Neural progenitor cell (in vitro differentiated cells): ENCODE measurements around the gene VEPH1. TPM values are rescaled to one million over a fixed set of nuclear protein-coding genes. Genes with fewer than 3 reads are reported as not detected.

Source experiments
- DNase-seq: peaks from one replicate; pipeline ENCODE4 v3.0.0-alpha.2; 2016; ENCODE audit warnings: low spot score
- H2AFZ ChIP-seq: fragments of 200-600 bp; sonication (generic); replicated peaks from 2 replicates; pipeline ENCODE4 v1.6.1; 2016; ENCODE audit warnings: antibody characterized with exemption
- H3F3A ChIP-seq: fragments of 200-600 bp; sonication (generic); 2 replicates; pipeline ENCODE4 v1.6.1; 2016; ENCODE audit warnings: antibody characterized with exemption, low read depth
- H3K27ac ChIP-seq: fragments of 200-600 bp; sonication (generic); 2 replicates; pipeline ENCODE4 v1.5.1; 2016; ENCODE audit warnings: mild to moderate bottlenecking
- H3K27me3 ChIP-seq: fragments of 200-600 bp; sonication (generic); 2 replicates; pipeline ENCODE4 v1.6.1; 2016; ENCODE audit warnings: mild to moderate bottlenecking, moderate library complexity
- H3K36me3 ChIP-seq: fragments of 200-600 bp; sonication (generic); 2 replicates; pipeline ENCODE4 v1.5.1; 2016
- H3K4me1 ChIP-seq: fragments of 200-600 bp; sonication (generic); 2 replicates; pipeline ENCODE4 v1.6.1; 2016; ENCODE audit warnings: mixed run types
- H3K4me2 ChIP-seq: fragments of 200-600 bp; sonication (generic); 2 replicates; pipeline ENCODE4 v1.6.1; 2016
- H3K4me3 ChIP-seq: fragments of 200-600 bp; sonication (generic); 2 replicates; pipeline ENCODE4 v1.5.1; 2016
- H3K79me2 ChIP-seq: fragments of 200-600 bp; sonication (generic); 2 replicates; pipeline ENCODE4 v1.6.1; 2016; ENCODE audit warnings: low read depth
- H3K9ac ChIP-seq: fragments of 200-600 bp; sonication (generic); 2 replicates; pipeline ENCODE4 v1.6.1; 2016
- H3K9me3 ChIP-seq: fragments of 200-600 bp; sonication (generic); 2 replicates; pipeline ENCODE4 v1.5.1; 2016; ENCODE audit warnings: low read depth
- H4K20me1 ChIP-seq: fragments of 200-600 bp; sonication (generic); 2 replicates; pipeline ENCODE4 v1.6.1; 2016; ENCODE audit warnings: low read depth
- H3K27ac Mint-ChIP-seq: 3 replicates; pipeline ENCODE4 v1.8.0; 2021; ENCODE audit warnings: mixed read lengths
- H3K27me3 Mint-ChIP-seq: 2 replicates; pipeline ENCODE4 v1.8.0; 2022; ENCODE audit warnings: low read depth, mild to moderate bottlenecking, inconsistent platforms, moderate library complexity, mixed read lengths; ENCODE audit not compliant: insufficient read depth
- H3K36me3 Mint-ChIP-seq: 3 replicates; pipeline ENCODE4 v1.8.0; 2021; ENCODE audit warnings: mixed read lengths
- H3K4me1 Mint-ChIP-seq: 3 replicates; pipeline ENCODE4 v1.8.0; 2021; ENCODE audit warnings: mixed read lengths
- H3K4me3 Mint-ChIP-seq: 3 replicates; pipeline ENCODE4 v1.8.0; 2021; ENCODE audit warnings: mild to moderate bottlenecking, moderate library complexity, mixed read lengths
- H3K9me3 Mint-ChIP-seq: 3 replicates; pipeline ENCODE4 v1.8.0; 2020; ENCODE audit warnings: mixed read lengths
- EZH2 ChIP-seq: fragments of 200-600 bp; sonication (generic); IDR thresholded peaks from 2 replicates; pipeline ENCODE4 v1.6.1; 2017; ENCODE audit warnings: antibody characterized with exemption, mild to moderate bottlenecking, moderate library complexity
- EZH2phosphoT487 ChIP-seq: fragments of 200-600 bp; sonication (generic); IDR thresholded peaks from 2 replicates; pipeline ENCODE4 v1.6.1; 2017; ENCODE audit warnings: antibody characterized with exemption
- total RNA-seq: library from RNA; depleted of rRNA; stranded (reverse); fragments of >200 nt; gene quantifications from 2 replicates; pipeline ENCODE4 v1.2.3, GENCODE V29; 2015; ENCODE audit warnings: low replicate concordance
- TF ChIP-seq, protein P1 (sequence below): fragments of 200-600 bp; sonication (generic); IDR thresholded peaks from 2 replicates; pipeline ENCODE4 v1.5.1; 2017; ENCODE audit warnings: antibody characterized with exemption, mild to moderate bottlenecking

Gene VEPH1
- total RNA-seq, 1 donor from 2014 or later = not detected

DNA sequence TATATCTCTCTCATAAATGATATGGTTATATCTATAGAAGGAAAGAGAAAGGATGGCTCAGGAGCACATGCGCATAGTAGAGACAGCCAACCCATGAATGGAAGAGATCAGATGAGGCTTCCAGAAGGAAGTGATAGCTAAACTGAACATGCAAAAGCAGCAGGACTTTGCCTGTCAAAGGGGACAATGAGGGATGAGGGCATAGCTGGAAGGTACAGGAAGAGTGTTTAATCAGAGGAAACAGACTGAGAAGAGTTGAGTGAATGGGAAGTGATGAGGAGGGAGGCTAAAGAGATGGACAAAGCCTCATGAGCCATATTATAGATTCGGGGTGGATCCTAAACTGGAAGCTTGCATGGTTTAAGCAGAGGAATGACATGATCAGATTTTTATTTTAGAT is 26.5 kb upstream of the VEPH1 start:
- Histone ChIP-seq H3F3A (no peaks in the 10 kb centered on the region), H2AFZ (no peak overlapping the region), H3K4me2 (no peak overlapping the region), H3K36me3 (no peaks in the 10 kb centered on the region), H4K20me1 (no peaks in the 10 kb centered on the region), H3K79me2 (no peaks in the 10 kb centered on the region), H3K27me3 (no peaks in the 10 kb centered on the region), H3K4me3 (no peak overlapping the region), H3K9ac (no peak overlapping the region), H3K27ac (no peak overlapping the region), H3K4me1 (no peaks in the 10 kb centered on the region), H3K9me3 (no peaks in the 10 kb centered on the region)
- Mint-ChIP-seq H3K4me3 (no peak overlapping the region), H3K27me3 (peaks cover 2% of the 10 kb centered on the region), H3K9me3 (no peaks in the 10 kb centered on the region), H3K36me3 (no peaks in the 10 kb centered on the region), H3K4me1 (peaks cover 5% of the 10 kb centered on the region), H3K27ac (no peak overlapping the region)
- no peak for DNase-seq
- TF ChIP-seq EZH2 = no peak
- TF ChIP-seq, protein P1, sequence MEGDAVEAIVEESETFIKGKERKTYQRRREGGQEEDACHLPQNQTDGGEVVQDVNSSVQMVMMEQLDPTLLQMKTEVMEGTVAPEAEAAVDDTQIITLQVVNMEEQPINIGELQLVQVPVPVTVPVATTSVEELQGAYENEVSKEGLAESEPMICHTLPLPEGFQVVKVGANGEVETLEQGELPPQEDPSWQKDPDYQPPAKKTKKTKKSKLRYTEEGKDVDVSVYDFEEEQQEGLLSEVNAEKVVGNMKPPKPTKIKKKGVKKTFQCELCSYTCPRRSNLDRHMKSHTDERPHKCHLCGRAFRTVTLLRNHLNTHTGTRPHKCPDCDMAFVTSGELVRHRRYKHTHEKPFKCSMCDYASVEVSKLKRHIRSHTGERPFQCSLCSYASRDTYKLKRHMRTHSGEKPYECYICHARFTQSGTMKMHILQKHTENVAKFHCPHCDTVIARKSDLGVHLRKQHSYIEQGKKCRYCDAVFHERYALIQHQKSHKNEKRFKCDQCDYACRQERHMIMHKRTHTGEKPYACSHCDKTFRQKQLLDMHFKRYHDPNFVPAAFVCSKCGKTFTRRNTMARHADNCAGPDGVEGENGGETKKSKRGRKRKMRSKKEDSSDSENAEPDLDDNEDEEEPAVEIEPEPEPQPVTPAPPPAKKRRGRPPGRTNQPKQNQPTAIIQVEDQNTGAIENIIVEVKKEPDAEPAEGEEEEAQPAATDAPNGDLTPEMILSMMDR = no peak

DNA sequence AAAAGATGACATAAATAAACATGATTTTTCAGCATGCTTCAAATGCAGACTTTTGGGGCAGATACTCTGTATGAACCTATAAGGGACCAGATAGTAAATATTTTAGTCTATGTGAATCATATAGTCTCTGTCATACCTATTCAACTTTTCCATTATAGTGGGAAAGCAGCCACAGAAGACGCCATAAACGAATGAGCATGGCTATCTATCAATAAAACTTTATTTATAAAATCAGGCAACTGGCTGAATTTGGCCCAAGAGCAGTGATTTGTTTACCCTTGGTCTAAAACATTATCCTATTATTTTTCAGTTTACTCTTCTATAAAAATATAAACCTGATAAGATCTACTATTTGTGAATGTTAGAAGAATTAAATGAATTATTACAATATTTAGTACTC is 25.9 kb upstream of the VEPH1 start:
- H4K20me1 ChIP-seq = no peaks in the 10 kb centered on the region
- H3K9ac ChIP-seq = no peak overlapping the region
- H3F3A ChIP-seq = no peaks in the 10 kb centered on the region
- H3K4me2 ChIP-seq = no peak overlapping the region
- Mint-ChIP-seq H3K27me3 (peaks cover 2% of the 10 kb centered on the region), H3K4me3 (no peak overlapping the region), H3K27ac (no peak overlapping the region), H3K4me1 (peaks cover 5% of the 10 kb centered on the region), H3K36me3 (no peaks in the 10 kb centered on the region), H3K9me3 (no peaks in the 10 kb centered on the region)
- no peak overlapping the region for H3K27ac ChIP-seq
- no peak for DNase-seq
- no peaks in the 10 kb centered on the region for H3K9me3 ChIP-seq
- no peak overlapping the region for H3K4me3 ChIP-seq
- H3K27me3 ChIP-seq = no peaks in the 10 kb centered on the region
- no peaks in the 10 kb centered on the region for H3K4me1 ChIP-seq
- H3K36me3 ChIP-seq = no peaks in the 10 kb centered on the region
- H3K79me2 ChIP-seq = no peaks in the 10 kb centered on the region
- TF ChIP-seq EZH2phosphoT487 (no peak), EZH2 (no peak)
- TF ChIP-seq, protein P1 = no peak
- H2AFZ ChIP-seq = no peak overlapping the region

DNA sequence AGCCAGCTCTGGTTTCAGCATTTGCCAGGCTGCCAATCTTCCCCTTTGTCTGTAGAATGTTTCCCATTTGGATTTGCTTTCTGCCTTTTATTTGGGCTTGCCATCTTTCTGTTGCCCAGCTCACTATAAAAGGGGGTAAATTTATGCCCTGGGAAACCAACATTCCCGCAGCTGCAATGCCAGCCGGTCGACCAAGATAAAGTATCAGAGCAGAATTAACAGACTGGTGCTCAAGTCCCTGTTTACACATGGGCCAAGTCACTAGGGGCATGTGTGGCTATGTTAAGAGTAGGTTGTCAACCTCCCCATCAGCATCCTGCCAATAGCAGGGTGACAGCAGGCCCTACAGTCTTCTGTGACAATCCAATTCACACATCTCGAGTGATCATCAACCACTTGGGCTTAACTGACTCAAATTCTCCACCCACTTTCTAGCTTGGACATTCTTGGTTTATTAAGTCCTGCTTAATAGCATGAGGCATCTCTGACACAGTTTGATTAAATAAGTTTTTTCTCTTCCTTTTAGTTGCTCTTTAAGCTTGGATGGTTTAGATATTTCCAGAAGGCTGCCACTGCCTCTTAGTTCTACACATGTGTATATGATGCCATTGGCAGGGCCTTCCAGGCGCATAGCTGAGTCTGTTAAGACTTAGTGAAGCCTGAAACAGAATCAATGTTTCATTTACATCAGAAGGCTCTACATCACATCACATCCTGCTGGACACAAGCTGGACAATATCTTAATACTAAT is 24.1 kb upstream of the VEPH1 start:
- Mint-ChIP-seq H3K27ac (no peak overlapping the region), H3K36me3 (no peaks in the 10 kb centered on the region), H3K4me3 (no peak overlapping the region), H3K27me3 (peaks cover 2% of the 10 kb centered on the region), H3K4me1 (peaks cover 5% of the 10 kb centered on the region), H3K9me3 (no peaks in the 10 kb centered on the region)
- no peaks in the 10 kb centered on the region for H3K4me1 ChIP-seq
- H3K36me3 ChIP-seq = no peaks in the 10 kb centered on the region
- H3F3A ChIP-seq = no peaks in the 10 kb centered on the region
- no peaks in the 10 kb centered on the region for H3K79me2 ChIP-seq
- no peak overlapping the region for H3K4me3 ChIP-seq
- no peak overlapping the region for H3K27ac ChIP-seq
- DNase-seq = no peak
- H3K4me2 ChIP-seq = no peak overlapping the region
- no peak overlapping the region for H2AFZ ChIP-seq
- no peaks in the 10 kb centered on the region for H4K20me1 ChIP-seq
- H3K27me3 ChIP-seq = no peaks in the 10 kb centered on the region
- TF ChIP-seq EZH2 = no peak
- TF ChIP-seq, protein P1 = no peak
- no peak for TF ChIP-seq EZH2phosphoT487
- no peaks in the 10 kb centered on the region for H3K9me3 ChIP-seq
- no peak overlapping the region for H3K9ac ChIP-seq
